D721Med (cell line): ENCODE measurements around the gene ARHGAP24.
"Not testable (repeated sequence)": the region's sequence is repeated elsewhere in the genome, so short reads cannot be mapped to it uniquely, and the experiment has no call there.

ENCODE experiments used
- DNase-seq: peaks from one replicate; pipeline ENCODE4 v3.0.0; 2011; ENCODE audit warnings: low spot score; ENCODE audit not compliant: insufficient read length
- FAIRE-seq: peaks from 2 replicates; lab custom pipeline; 2011; peaks lifted over from hg19 to GRCh38; lab: Jason Lieb, UNC
- CTCF ChIP-seq: IDR thresholded peaks from 2 replicates; pipeline ENCODE4 v1.5.1; 2012; ENCODE audit warnings: mild to moderate bottlenecking, control low read depth; ENCODE audit not compliant: insufficient read depth; ENCODE audit errors: missing control alignments

The ARHGAP24 gene

GRCh38 chr4:85837439-85837733 lies 362.4 kb downstream of the ARHGAP24 start:
- DNase-seq (no peak), FAIRE-seq (no peak)
- no peak for TF ChIP-seq CTCF

DNA sequence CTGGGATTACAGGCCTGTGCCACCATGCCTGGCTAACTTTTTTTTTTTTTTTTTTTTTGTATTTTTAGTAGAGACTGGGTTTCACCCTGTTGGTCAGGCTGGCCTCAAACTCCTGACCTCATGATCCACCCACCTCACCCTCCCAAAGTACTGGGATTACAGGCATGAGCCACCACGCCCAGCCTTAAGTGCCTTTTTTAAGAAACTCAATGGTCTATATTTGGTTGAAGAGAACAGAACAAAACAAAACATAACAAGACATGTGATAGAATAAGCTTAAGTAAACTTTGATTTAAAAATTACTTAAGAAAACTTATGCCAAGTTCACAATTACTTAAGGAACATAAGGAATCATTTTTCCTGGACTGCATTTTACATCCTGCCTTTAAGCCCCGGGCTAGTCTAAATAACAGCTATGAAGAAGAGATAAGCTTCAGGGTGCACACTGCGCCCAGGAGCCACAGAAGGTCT lies 365.1 kb downstream of the ARHGAP24 start:
- DNase-seq, FAIRE-seq: not testable (repeated sequence)

GRCh38 chr4:85842540-85842939 lies 367.6 kb downstream of the ARHGAP24 start:
- FAIRE-seq (no peak), DNase-seq (no peak)
- no peak for TF ChIP-seq CTCF

- FAIRE-seq, DNase-seq: not testable (repeated sequence)
Measured at GRCh38 chr4:85853740-85854139, 378.8 kb downstream of the ARHGAP24 start.

DNA sequence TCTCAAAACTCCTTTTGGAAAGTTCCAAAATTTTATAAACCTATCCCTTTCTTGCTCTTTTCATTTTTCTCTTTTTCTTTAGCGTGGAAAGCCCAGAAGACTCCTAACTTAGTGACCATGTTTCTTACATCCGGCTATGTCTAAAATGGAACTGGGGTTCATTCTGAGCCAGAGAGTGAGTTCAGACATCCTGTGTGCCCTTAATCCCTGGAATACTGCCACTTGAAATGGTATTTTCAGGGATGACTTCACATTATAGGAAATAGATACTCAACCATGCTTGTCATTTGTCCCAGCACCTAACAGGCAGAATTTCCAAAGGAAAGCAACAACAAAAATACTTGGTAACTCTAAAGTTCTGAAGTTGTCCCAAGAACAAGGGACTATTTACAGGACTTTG lies 379.6 kb downstream of the ARHGAP24 start:
- DNase-seq: no peak
- FAIRE-seq: no peak

DNA sequence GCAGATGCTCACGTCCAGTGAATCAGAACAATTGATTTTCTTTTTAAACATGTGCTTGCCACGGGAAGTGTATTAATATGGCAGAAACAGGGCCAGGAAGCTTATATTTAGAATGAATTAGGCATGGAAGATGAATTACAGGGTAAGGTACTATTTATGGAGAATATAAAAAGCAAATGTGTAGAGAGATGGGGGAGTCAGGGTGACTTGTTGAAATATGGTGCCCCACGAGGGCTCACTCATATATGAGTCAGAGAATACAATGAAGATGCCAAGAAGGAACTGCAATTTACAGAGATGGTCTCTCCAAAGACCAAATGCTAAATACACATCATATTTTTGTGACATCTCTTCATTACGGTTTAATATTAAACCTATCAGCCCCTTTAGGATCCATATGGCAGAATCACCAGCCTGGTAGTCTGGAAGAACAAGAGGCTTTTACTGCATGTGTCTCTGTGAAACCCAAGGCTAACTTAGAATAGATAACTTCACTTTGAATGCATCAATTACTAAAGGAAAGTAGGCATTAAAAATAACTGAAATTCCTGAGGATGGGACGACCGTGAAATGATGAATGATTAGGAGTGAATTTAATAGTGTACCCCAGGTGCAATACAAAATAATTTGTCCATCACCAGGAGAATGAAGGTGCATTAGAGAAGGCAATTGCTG lies 385.3 kb downstream of the ARHGAP24 start:
- FAIRE-seq (no peak), DNase-seq (no peak)
- no peak for TF ChIP-seq CTCF

More for the DNA sequence above, 379.6 kb downstream of the ARHGAP24 start:
- no peak for TF ChIP-seq CTCF

DNA sequence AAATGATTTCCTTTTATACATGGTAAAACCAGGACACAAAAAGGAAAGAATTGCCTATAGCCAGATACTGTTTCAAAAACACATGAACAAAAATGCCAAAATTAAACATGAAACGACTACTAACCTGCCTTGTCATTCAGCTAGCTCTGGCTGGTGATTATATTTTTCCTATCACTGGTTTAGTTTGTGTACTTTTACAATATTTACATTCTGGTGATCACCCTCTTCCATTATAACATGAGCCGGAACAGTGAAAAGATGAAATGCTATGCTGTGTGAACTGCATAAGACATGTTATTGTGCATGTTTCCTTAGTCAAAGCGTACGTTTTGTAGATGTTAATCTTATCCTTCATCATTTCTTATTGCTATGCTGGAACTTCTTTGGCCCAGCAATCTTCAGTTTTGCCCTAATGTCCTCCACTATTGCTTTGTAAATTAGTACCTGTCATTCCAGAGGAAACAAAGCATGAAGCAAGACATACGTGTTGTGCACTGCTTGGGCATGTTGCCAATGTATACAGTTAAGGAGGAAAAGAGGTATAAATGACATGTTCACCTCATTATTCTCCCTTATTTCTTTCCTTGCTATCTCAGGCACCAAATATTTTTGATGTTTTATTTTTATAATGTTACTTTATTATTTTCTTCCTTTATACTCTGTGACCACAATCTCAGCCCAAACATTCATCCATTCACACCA lies 386.3 kb downstream of the ARHGAP24 start:
- FAIRE-seq (peak; percentile 11), DNase-seq (no peak)
- no peak for TF ChIP-seq CTCF

- TF ChIP-seq CTCF: no peak
- DNase-seq (no peak), FAIRE-seq (no peak)
Measured at GRCh38 chr4:85862896-85863295, 387.9 kb downstream of the ARHGAP24 start.
